GM19463 (cell line): ENCODE results near the gene AAR2.
A peak's percentile ranks its signal among the peaks of the same experiment; 100 is the strongest.

Experiments
- ATAC-seq: cut with Tn5 transposase; IDR thresholded peaks from one replicate; pipeline ENCODE4 v1.9.1; 2021; ENCODE audit warnings: mild to moderate bottlenecking, moderate library complexity; ENCODE audit not compliant: unreplicated experiment

The AAR2 gene

GRCh38 chr20:36235892-36236785, at the start of gene AAR2:
Gene AAR2, plus strand, starts transcription at chr20:36236478. Its CDS starts 3,391 bp downstream, at chr20:36239869.
- peak; percentile 61 for ATAC-seq

- ATAC-seq: no peak
Measured at GRCh38 chr20:36193977-36194712, 42.1 kb upstream of the AAR2 start.

- ATAC-seq: no peak
Measured at GRCh38 chr20:36196676-36197075, 39.6 kb upstream of the AAR2 start.

GRCh38 chr20:36197271-36197670, 39.0 kb upstream of the AAR2 start:
- ATAC-seq: no peak

- ATAC-seq: no peak
Measured at GRCh38 chr20:36199345-36200257, 36.7 kb upstream of the AAR2 start.

GRCh38 chr20:36200451-36200850, 35.8 kb upstream of the AAR2 start:
- ATAC-seq: no peak

GRCh38 chr20:36201198-36201597, 35.1 kb upstream of the AAR2 start:
- ATAC-seq: no peak

GRCh38 chr20:36202891-36203338, 33.4 kb upstream of the AAR2 start:
- no peak for ATAC-seq

- ATAC-seq: no peak
Measured at GRCh38 chr20:36203861-36204260, 32.4 kb upstream of the AAR2 start.

- ATAC-seq: no peak
Measured at GRCh38 chr20:36205026-36205425, 31.3 kb upstream of the AAR2 start.

- ATAC-seq: no peak
Measured at GRCh38 chr20:36206068-36206467, 30.2 kb upstream of the AAR2 start.

GRCh38 chr20:36206641-36207040, 29.6 kb upstream of the AAR2 start:
- ATAC-seq: no peak

GRCh38 chr20:36207602-36208001, 28.7 kb upstream of the AAR2 start:
- ATAC-seq: no peak

- ATAC-seq: no peak
Measured at GRCh38 chr20:36208257-36208656, 28.0 kb upstream of the AAR2 start.

GRCh38 chr20:36210436-36211021, 25.7 kb upstream of the AAR2 start:
- ATAC-seq: no peak

- no peak for ATAC-seq
Measured at GRCh38 chr20:36213362-36213761, 22.9 kb upstream of the AAR2 start.

- no peak for ATAC-seq
Measured at GRCh38 chr20:36214684-36215256, 21.5 kb upstream of the AAR2 start.

GRCh38 chr20:36215778-36216177, 20.5 kb upstream of the AAR2 start:
- ATAC-seq: no peak

- no peak for ATAC-seq
Measured at GRCh38 chr20:36216314-36217025, 19.8 kb upstream of the AAR2 start.

- no peak for ATAC-seq
Measured at GRCh38 chr20:36217226-36217625, 19.1 kb upstream of the AAR2 start.
